ENCODE measurements around the gene PDYN.

Gene PDYN

GRCh38 chr20:1995531-1996310 is 1.9 kb upstream of the PDYN start:
- no peak for DNase-seq (ENCODE audit: low read depth in 1 of 2, low spot score in 1 of 2)

- DNase-seq (ENCODE audit: low read depth in 1 of 2, low spot score in 1 of 2) = no peak
Observed at GRCh38 chr20:1994627-1995026, 769 bp upstream of the PDYN start.

- DNase-seq (ENCODE audit: low read depth in 1 of 2, low spot score in 1 of 2) = no peak
Observed at GRCh38 chr20:1992359-1993110, 1.3 kb downstream of the PDYN start.

- DNase-seq (ENCODE audit: low read depth in 1 of 2, low spot score in 1 of 2) = no peak
Observed at GRCh38 chr20:1987826-1988225, 6.0 kb downstream of the PDYN start.

- DNase-seq (ENCODE audit: low read depth in 1 of 2, low spot score in 1 of 2) = no peak
Observed at GRCh38 chr20:1983301-1983700, 10.6 kb downstream of the PDYN start.

- DNase-seq (ENCODE audit: low read depth in 1 of 2, low spot score in 1 of 2) = no peak
Observed at GRCh38 chr20:1982686-1983085, 11.2 kb downstream of the PDYN start.

- DNase-seq (ENCODE audit: low read depth in 1 of 2, low spot score in 1 of 2) = no peak
Observed at GRCh38 chr20:1979106-1979778, 14.6 kb downstream of the PDYN start.

GRCh38 chr20:1975291-1975690 is 18.6 kb downstream of the PDYN start:
- DNase-seq (ENCODE audit: low read depth in 1 of 2, low spot score in 1 of 2) = no peak

- no peak for DNase-seq (ENCODE audit: low read depth in 1 of 2, low spot score in 1 of 2)
Observed at GRCh38 chr20:1973601-1974440, 20.0 kb downstream of the PDYN start.

- no peak for DNase-seq (ENCODE audit: low read depth in 1 of 2, low spot score in 1 of 2)
Observed at GRCh38 chr20:1971893-1972586, 21.8 kb downstream of the PDYN start.

- DNase-seq (ENCODE audit: low read depth in 1 of 2, low spot score in 1 of 2) = no peak
Observed at GRCh38 chr20:1968964-1969363, 24.9 kb downstream of the PDYN start.

- DNase-seq (ENCODE audit: low read depth in 1 of 2, low spot score in 1 of 2) = peak; percentile 82 to 83
Observed at GRCh38 chr20:1965520-1966351, 28.1 kb downstream of the PDYN start.

GRCh38 chr20:1964659-1965405 is 29.0 kb downstream of the PDYN start:
- DNase-seq (ENCODE audit: low read depth in 1 of 2, low spot score in 1 of 2) = peak in 1 of 2 donors; percentile 2

- no peak for DNase-seq (ENCODE audit: low read depth in 1 of 2, low spot score in 1 of 2)
Observed at GRCh38 chr20:1964061-1964460, 29.8 kb downstream of the PDYN start.

- DNase-seq (ENCODE audit: low read depth in 1 of 2, low spot score in 1 of 2) = no peak
Observed at GRCh38 chr20:1961374-1961773, 32.5 kb downstream of the PDYN start.

- DNase-seq (ENCODE audit: low read depth in 1 of 2, low spot score in 1 of 2) = no peak
Observed at GRCh38 chr20:1959156-1959555, 34.7 kb downstream of the PDYN start.

- DNase-seq (ENCODE audit: low read depth in 1 of 2, low spot score in 1 of 2) = no peak
Observed at GRCh38 chr20:1958426-1958825, 35.4 kb downstream of the PDYN start.

GRCh38 chr20:1955217-1955616 is 38.6 kb downstream of the PDYN start:
- no peak for DNase-seq (ENCODE audit: low read depth in 1 of 2, low spot score in 1 of 2)

- no peak for DNase-seq (ENCODE audit: low read depth in 1 of 2, low spot score in 1 of 2)
Observed at GRCh38 chr20:1953621-1954020, 40.2 kb downstream of the PDYN start.
